Measurements from ENCODE around the gene OR1L6. TPM values are rescaled to one million over a fixed set of nuclear protein-coding genes. Genes with fewer than 3 reads are reported as not detected.

OR1L6 gene
- total and polyA plus RNA-seq, 2 of the 8 experiments (the other 6 are each of a cell fraction or from before 2014, with no cell fraction given), result not detected

DNA sequence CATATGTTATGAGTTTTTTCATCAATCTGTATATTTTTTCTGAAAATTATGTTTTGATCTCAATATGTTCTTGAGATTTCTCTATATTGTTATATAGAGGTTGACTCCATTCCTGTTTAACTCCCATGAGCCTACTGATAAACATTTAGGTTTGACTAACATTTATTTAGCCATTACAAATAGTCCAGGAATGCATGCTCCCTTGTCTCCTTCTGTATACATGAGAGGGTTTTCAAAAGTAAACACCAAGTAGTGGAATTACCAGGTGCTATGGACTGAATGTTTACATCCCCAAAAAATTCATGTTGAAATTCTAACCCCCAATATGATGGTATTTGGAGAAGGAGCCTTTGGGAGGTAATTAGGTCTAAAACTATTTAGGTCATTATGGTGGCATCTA, 43.2 kb downstream of the OR1L6 start:
- POLR2A ChIA-PET (ENCODE audit: partially characterized antibody), result no interaction called here
- DNase-seq (ENCODE audit: low read depth in 1 of 2, low spot score in 2 of 2) (no peak), FAIRE-seq (no peak)
- Histone ChIP-seq H2BK5ac (ENCODE audit: low read depth, low read length) (no peak overlapping the region), H3K23ac (ENCODE audit: insufficient read length) (no peak overlapping the region), H3K9ac (replicated peaks in 1 of 4; ENCODE audit: extremely low read depth in 1 of 4, low read depth in 3 of 4, low read length in 3 of 4) (no peak overlapping the region), H4K20me1 (replicated peaks in 1 of 2; ENCODE audit: control insufficient read depth in 1 of 2, insufficient read depth in 2 of 2, low read length in 2 of 2) (no peaks in the 10 kb centered on the region), H3K23me2 (ENCODE audit: low read depth, low read length) (no peaks in the 10 kb centered on the region), H2BK12ac (ENCODE audit: low read depth, low read length) (no peak overlapping the region), H3K79me1 (ENCODE audit: low read depth, low read length) (no peaks in the 10 kb centered on the region), H4K91ac (replicated peaks; ENCODE audit: insufficient read length, low read length) (no peak overlapping the region), H4K5ac (ENCODE audit: insufficient read length, low read depth, low read length) (no peak overlapping the region), H3K79me2 (ENCODE audit: control insufficient read depth in 1 of 2, insufficient read depth in 2 of 2, low read length in 2 of 2) (no peaks in the 10 kb centered on the region), H3K36me3 (ENCODE audit: control insufficient read depth in 2 of 4, insufficient read depth in 4 of 4, low read length in 3 of 4) (no peaks in the 10 kb centered on the region; a peak in 1 of 8 replicates), H3K27me3 (replicated peaks in 1 of 4; ENCODE audit: control insufficient read depth in 3 of 4, extremely low read depth in 1 of 4, insufficient read depth in 3 of 4, low read length in 3 of 4) (no peaks in the 10 kb centered on the region), H3K56ac (replicated peaks; ENCODE audit: insufficient read length, low read depth, low read length) (no peak overlapping the region), H3K4me3 (ENCODE audit: extremely low read depth in 1 of 4, insufficient read depth in 2 of 4, low read depth in 3 of 4, low read length in 4 of 4) (no peak overlapping the region), H2AK5ac (ENCODE audit: low read depth, low read length) (no peak overlapping the region), H3K14ac (ENCODE audit: insufficient read length) (no peak overlapping the region), H3K9me3 (ENCODE audit: insufficient read depth in 2 of 2, low read depth in 1 of 2, low read length in 1 of 2) (peaks cover 40 to 53% of the 10 kb centered on the region in 2 experiments), H3K18ac (ENCODE audit: extremely low read depth, low read length) (no peak overlapping the region), H4K8ac (ENCODE audit: extremely low read depth, insufficient read depth, low read length) (no peak overlapping the region), H3K4me2 (ENCODE audit: insufficient read depth in 1 of 2, low read depth in 2 of 2, low read length in 2 of 2) (no peak overlapping the region), H2BK120ac (replicated peaks; ENCODE audit: low read depth, low read length) (no peak overlapping the region), H2BK20ac (ENCODE audit: low read length) (no peak overlapping the region), H2AFZ (ENCODE audit: low read length) (no peak overlapping the region), H3K27ac (ENCODE audit: low read depth, low read length) (no peak overlapping the region), H3K4ac (replicated peaks; ENCODE audit: insufficient read length, low read depth, low read length) (no peak overlapping the region), H3K4me1 (replicated peaks in 1 of 4; ENCODE audit: control insufficient read depth in 3 of 4, insufficient read depth in 4 of 4, low read length in 3 of 4) (no peaks in the 10 kb centered on the region), H2BK15ac (ENCODE audit: low read length) (no peak overlapping the region)
- CTCF ChIA-PET (ENCODE audit: partially characterized antibody), result no interaction called here
- TF ChIP-seq CREB1 (IDR thresholded peaks at IDR 0.05) (no peak), NRF1 (IDR thresholded peaks at IDR 0.05; ENCODE audit: low read depth, low read length) (no peak), ATF3 (IDR thresholded peaks at IDR 0.05; ENCODE audit: insufficient read depth, low read depth, low read length) (no peak), CHD2 (IDR thresholded peaks at IDR 0.05; ENCODE audit: low read length) (no peak), CBX8 (IDR thresholded peaks at IDR 0.05; ENCODE audit: borderline replicate concordance, low read depth, low read length) (no peak), SRF (IDR thresholded peaks at IDR 0.05; ENCODE audit: low read depth, low read length) (no peak), GTF2F1 (IDR thresholded peaks at IDR 0.05; ENCODE audit: borderline replicate concordance, low read depth, low read length) (no peak), EZH2 (IDR thresholded peaks at IDR 0.05; ENCODE audit: low read depth, low read length, severe bottlenecking) (no peak), CEBPB (IDR thresholded peaks at IDR 0.05; ENCODE audit: low read depth, low read length) (no peak), TAF7 (optimal IDR thresholded peaks at IDR 0.05; ENCODE audit: borderline replicate concordance, low read depth, low read length) (no peak), CHD1 (IDR thresholded peaks at IDR 0.05; ENCODE audit: low read depth, low read length) (no peak)
- TF ChIP-seq, protein P1, sequence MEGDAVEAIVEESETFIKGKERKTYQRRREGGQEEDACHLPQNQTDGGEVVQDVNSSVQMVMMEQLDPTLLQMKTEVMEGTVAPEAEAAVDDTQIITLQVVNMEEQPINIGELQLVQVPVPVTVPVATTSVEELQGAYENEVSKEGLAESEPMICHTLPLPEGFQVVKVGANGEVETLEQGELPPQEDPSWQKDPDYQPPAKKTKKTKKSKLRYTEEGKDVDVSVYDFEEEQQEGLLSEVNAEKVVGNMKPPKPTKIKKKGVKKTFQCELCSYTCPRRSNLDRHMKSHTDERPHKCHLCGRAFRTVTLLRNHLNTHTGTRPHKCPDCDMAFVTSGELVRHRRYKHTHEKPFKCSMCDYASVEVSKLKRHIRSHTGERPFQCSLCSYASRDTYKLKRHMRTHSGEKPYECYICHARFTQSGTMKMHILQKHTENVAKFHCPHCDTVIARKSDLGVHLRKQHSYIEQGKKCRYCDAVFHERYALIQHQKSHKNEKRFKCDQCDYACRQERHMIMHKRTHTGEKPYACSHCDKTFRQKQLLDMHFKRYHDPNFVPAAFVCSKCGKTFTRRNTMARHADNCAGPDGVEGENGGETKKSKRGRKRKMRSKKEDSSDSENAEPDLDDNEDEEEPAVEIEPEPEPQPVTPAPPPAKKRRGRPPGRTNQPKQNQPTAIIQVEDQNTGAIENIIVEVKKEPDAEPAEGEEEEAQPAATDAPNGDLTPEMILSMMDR (IDR thresholded peaks at IDR 0.05; ENCODE audit: control extremely low read depth in 1 of 3, insufficient read depth in 1 of 3, low read depth in 1 of 3, low read length in 3 of 3), result no peak
- TF ChIP-seq, protein P2, sequence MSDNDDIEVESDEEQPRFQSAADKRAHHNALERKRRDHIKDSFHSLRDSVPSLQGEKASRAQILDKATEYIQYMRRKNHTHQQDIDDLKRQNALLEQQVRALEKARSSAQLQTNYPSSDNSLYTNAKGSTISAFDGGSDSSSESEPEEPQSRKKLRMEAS (IDR thresholded peaks at IDR 0.05), result no peak

All from H1 (cell line).